Right lobe of liver (tissue), 4 donors: Measurements from ENCODE around the gene MUCL3.

Source experiments
- CTCF ChIP-seq, 4 donors: fragments of 200-600 bp in 3 of 4; fragments of 450-650 bp in 1 of 4; IDR thresholded peaks; one replicate each; pipeline versions ENCODE4 v1.5.1 to v1.8.0; 2016 to 2022; ENCODE audit warnings: antibody characterized with exemption in 4 of 4, mild to moderate bottlenecking in 2 of 4
- POLR2A ChIP-seq: fragments of 450-650 bp; IDR thresholded peaks from one replicate; pipeline ENCODE4 v1.6.1; 2017; ENCODE audit warnings: antibody characterized with exemption, mild to moderate bottlenecking
- donor health status: DM: no; HTN: no; CAD: no.
- donor health status: DM: no; HTN: no; CAD: no.
- donor health status: DM: no; HTN: yes; CAD: no.

GRCh38 chr6:30964075-30964474 lies 23.3 kb downstream of the MUCL3 start:
- no peak for TF ChIP-seq CTCF (IDR thresholded peaks at IDR 0.05)
- TF ChIP-seq POLR2A, result no peak
